Measurements from ENCODE around the gene ZSCAN18. TPM values are rescaled to one million over a fixed set of nuclear protein-coding genes. Genes with fewer than 3 reads are reported as not detected.

The ZSCAN18 gene
- polyA plus RNA-seq, 1 donor from 2014 or later = 399 TPM

- TF ChIP-seq RAD21 (conservative IDR thresholded peaks at IDR 0.05) = no peak
- TF ChIP-seq MXI1 (conservative IDR thresholded peaks at IDR 0.05; ENCODE audit: poor library complexity, severe bottlenecking) = no peak
- TF ChIP-seq TAF1 (IDR thresholded peaks at IDR 0.05; ENCODE audit: low read depth) = no peak
- TF ChIP-seq EZH2 (IDR thresholded peaks at IDR 0.05; ENCODE audit: borderline replicate concordance, insufficient read depth, low read length, poor library complexity, severe bottlenecking) = no peak
These were observed 21.1 kb upstream of the ZSCAN18 start (continued) for GRCh38 chr19:58118979-58119733.

GRCh38 chr19:58117841-58118575 is 20.0 kb upstream of the ZSCAN18 start:
- Histone ChIP-seq H3K27me3 (ENCODE audit: insufficient read depth, low read depth, low read length) (no peaks in the 10 kb centered on the region), H3K4me2 (ENCODE audit: low read length) (no peak overlapping the region), H3F3A (ENCODE audit: insufficient read depth, low read length, poor library complexity, severe bottlenecking) (no peaks in the 10 kb centered on the region), H3K9me2 (ENCODE audit: insufficient read depth, low read length) (no peaks in the 10 kb centered on the region), H3K4me3 (ENCODE audit: low read length) (no peak overlapping the region), H3K36me3 (ENCODE audit: insufficient read depth, low read length) (no peaks in the 10 kb centered on the region), H4K20me1 (ENCODE audit: insufficient read depth) (no peaks in the 10 kb centered on the region), H3K27ac (ENCODE audit: low read length) (no peak overlapping the region), H3K79me2 (replicated peaks; ENCODE audit: insufficient read depth, low read length) (no peaks in the 10 kb centered on the region), H3K9ac (ENCODE audit: low read length) (no peak overlapping the region), H3K9me3 (ENCODE audit: low read length) (peaks cover 32% of the 10 kb centered on the region), H2AFZ (ENCODE audit: low read depth, low read length) (no peak overlapping the region)
- TF ChIP-seq EZH2 (IDR thresholded peaks at IDR 0.05; ENCODE audit: borderline replicate concordance, insufficient read depth, low read length, poor library complexity, severe bottlenecking) (no peak), POLR2AphosphoS5 (IDR thresholded peaks at IDR 0.05) (no peak), EP300 (conservative IDR thresholded peaks at IDR 0.05; ENCODE audit: poor library complexity, severe bottlenecking) (no peak), MXI1 (conservative IDR thresholded peaks at IDR 0.05; ENCODE audit: poor library complexity, severe bottlenecking) (no peak), CTCF (IDR thresholded peaks at IDR 0.05; ENCODE audit: poor library complexity, severe bottlenecking) (no peak), RAD21 (conservative IDR thresholded peaks at IDR 0.05) (no peak), TAF1 (IDR thresholded peaks at IDR 0.05; ENCODE audit: low read depth) (no peak), SMC3 (conservative IDR thresholded peaks at IDR 0.05; ENCODE audit: poor library complexity) (no peak)
- TF ChIP-seq, protein P1, sequence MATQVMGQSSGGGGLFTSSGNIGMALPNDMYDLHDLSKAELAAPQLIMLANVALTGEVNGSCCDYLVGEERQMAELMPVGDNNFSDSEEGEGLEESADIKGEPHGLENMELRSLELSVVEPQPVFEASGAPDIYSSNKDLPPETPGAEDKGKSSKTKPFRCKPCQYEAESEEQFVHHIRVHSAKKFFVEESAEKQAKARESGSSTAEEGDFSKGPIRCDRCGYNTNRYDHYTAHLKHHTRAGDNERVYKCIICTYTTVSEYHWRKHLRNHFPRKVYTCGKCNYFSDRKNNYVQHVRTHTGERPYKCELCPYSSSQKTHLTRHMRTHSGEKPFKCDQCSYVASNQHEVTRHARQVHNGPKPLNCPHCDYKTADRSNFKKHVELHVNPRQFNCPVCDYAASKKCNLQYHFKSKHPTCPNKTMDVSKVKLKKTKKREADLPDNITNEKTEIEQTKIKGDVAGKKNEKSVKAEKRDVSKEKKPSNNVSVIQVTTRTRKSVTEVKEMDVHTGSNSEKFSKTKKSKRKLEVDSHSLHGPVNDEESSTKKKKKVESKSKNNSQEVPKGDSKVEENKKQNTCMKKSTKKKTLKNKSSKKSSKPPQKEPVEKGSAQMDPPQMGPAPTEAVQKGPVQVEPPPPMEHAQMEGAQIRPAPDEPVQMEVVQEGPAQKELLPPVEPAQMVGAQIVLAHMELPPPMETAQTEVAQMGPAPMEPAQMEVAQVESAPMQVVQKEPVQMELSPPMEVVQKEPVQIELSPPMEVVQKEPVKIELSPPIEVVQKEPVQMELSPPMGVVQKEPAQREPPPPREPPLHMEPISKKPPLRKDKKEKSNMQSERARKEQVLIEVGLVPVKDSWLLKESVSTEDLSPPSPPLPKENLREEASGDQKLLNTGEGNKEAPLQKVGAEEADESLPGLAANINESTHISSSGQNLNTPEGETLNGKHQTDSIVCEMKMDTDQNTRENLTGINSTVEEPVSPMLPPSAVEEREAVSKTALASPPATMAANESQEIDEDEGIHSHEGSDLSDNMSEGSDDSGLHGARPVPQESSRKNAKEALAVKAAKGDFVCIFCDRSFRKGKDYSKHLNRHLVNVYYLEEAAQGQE (IDR thresholded peaks at IDR 0.05; ENCODE audit: borderline replicate concordance) = no peak

DNA sequence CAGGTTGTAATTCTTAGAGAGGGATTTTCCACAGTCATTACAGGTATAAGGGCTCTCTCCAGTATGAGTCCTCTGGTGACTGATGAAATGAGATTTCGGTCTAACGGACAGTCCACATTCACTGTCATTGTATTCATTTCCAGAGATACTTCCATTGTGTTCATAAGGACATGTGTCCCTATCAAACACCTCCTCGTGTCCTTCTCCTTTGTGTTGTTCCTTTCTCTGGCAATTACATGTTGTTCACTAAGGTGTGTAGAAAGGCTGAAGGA is 10.5 kb upstream of the ZSCAN18 start:
- Histone ChIP-seq H3K9me2 (ENCODE audit: insufficient read depth, low read length) (no peaks in the 10 kb centered on the region), H3K27ac (ENCODE audit: low read length) (no peak overlapping the region), H3K36me3 (ENCODE audit: insufficient read depth, low read length) (no peaks in the 10 kb centered on the region), H3K9me3 (ENCODE audit: low read length) (peaks cover 31% of the 10 kb centered on the region), H4K20me1 (ENCODE audit: insufficient read depth) (no peaks in the 10 kb centered on the region), H3K4me2 (ENCODE audit: low read length) (no peak overlapping the region), H3K27me3 (ENCODE audit: insufficient read depth, low read depth, low read length) (no peaks in the 10 kb centered on the region), H3K4me3 (ENCODE audit: low read length) (no peak overlapping the region), H3K79me2 (replicated peaks; ENCODE audit: insufficient read depth, low read length) (no peaks in the 10 kb centered on the region), H2AFZ (ENCODE audit: low read depth, low read length) (no peak overlapping the region), H3K9ac (ENCODE audit: low read length) (no peak overlapping the region), H3F3A (ENCODE audit: insufficient read depth, low read length, poor library complexity, severe bottlenecking) (no peaks in the 10 kb centered on the region)
- TF ChIP-seq TAF1 (IDR thresholded peaks at IDR 0.05; ENCODE audit: low read depth) (no peak), RAD21 (conservative IDR thresholded peaks at IDR 0.05) (no peak), EZH2 (IDR thresholded peaks at IDR 0.05; ENCODE audit: borderline replicate concordance, insufficient read depth, low read length, poor library complexity, severe bottlenecking) (no peak), POLR2AphosphoS5 (IDR thresholded peaks at IDR 0.05) (no peak), CTCF (IDR thresholded peaks at IDR 0.05; ENCODE audit: poor library complexity, severe bottlenecking) (no peak), MXI1 (conservative IDR thresholded peaks at IDR 0.05; ENCODE audit: poor library complexity, severe bottlenecking) (no peak), SMC3 (conservative IDR thresholded peaks at IDR 0.05; ENCODE audit: poor library complexity) (no peak), EP300 (conservative IDR thresholded peaks at IDR 0.05; ENCODE audit: poor library complexity, severe bottlenecking) (no peak)
- TF ChIP-seq, protein P1 (IDR thresholded peaks at IDR 0.05; ENCODE audit: borderline replicate concordance) = no peak

All from neural cell (in vitro differentiated cells).